ENCODE measurements around the gene KIF1B.

GRCh38 chr1:10319750-10320149 is 109.4 kb downstream of the KIF1B start:
- no peak for TF ChIP-seq TCF4 (CRISPR knock-in tag; IDR thresholded peaks at IDR 0.05; ENCODE audit: borderline replicate concordance)
- no peak for TF ChIP-seq CSRNP3 (CRISPR knock-in tag; IDR thresholded peaks at IDR 0.05)
- TF ChIP-seq CREB5 (CRISPR knock-in tag; IDR thresholded peaks at IDR 0.05; ENCODE audit: low read depth): no peak

Measured in SK-N-SH treated with all-trans-retinoic acid at 6 μM for 48 hours (cell line).